HUES48 (cell line): ENCODE data around the gene USP40.

Experiments used
- H3K27ac ChIP-seq: one replicate; pipeline ENCODE4 v1.7.0; 2013; ENCODE audit warnings: low read depth, low read length, inconsistent platforms
- H3K27me3 ChIP-seq: 2 replicates; pipeline ENCODE4 v1.6.1; 2013; ENCODE audit warnings: mild to moderate bottlenecking, low read length; ENCODE audit not compliant: control insufficient read depth, insufficient read depth
- H3K36me3 ChIP-seq: 2 replicates; pipeline ENCODE4 v1.6.1; 2013; ENCODE audit warnings: low read length; ENCODE audit not compliant: control insufficient read depth, insufficient read depth
- H3K4me1 ChIP-seq: 2 replicates; pipeline ENCODE4 v1.6.1; 2013; ENCODE audit warnings: mild to moderate bottlenecking, low read length; ENCODE audit not compliant: control insufficient read depth, insufficient read depth
- H3K4me3 ChIP-seq: 2 replicates; pipeline ENCODE4 v1.5.1; 2013; ENCODE audit warnings: mild to moderate bottlenecking, low read depth, low read length
- H3K9ac ChIP-seq: 2 replicates; pipeline ENCODE4 v1.6.1; 2013; ENCODE audit warnings: mild to moderate bottlenecking, low read depth, low read length, moderate library complexity
- H3K9me3 ChIP-seq: 2 replicates; pipeline ENCODE4 v1.6.1; 2013; ENCODE audit warnings: low read length; ENCODE audit not compliant: control insufficient read depth, insufficient read depth

Gene USP40

GRCh38 chr2:233485726-233486125 is 80.9 kb downstream of the USP40 start:
- no peaks in the 10 kb centered on the region for H3K27me3 ChIP-seq
- peaks cover 9% of the 10 kb centered on the region for H3K36me3 ChIP-seq
- no peak overlapping the region for H3K4me3 ChIP-seq
- no peak overlapping the region for H3K27ac ChIP-seq
- peaks cover 12% of the 10 kb centered on the region; the same call in 1 of the 2 replicates for H3K9me3 ChIP-seq
- H3K4me1 ChIP-seq: no peaks in the 10 kb centered on the region
- H3K9ac ChIP-seq: no peak overlapping the region

DNA sequence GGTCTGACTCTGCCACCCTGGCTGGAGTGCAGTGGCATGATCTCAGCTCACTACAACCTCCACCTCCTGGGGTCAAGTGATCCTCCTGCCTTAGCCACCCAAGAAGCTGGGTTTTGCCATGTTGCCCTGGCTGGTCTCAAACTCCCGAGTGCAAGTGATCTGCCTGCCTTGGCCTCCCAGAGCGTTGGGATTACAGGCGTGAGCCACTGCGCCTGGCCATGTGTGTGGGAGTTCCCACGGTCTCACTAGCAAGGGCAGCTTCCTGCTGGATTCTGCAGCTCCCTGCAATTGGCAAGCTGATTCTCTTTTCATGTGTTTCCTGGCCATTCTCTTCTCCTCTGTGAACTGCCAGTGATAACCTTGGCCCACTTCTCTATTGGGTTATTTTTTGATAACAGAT is 84.0 kb downstream of the USP40 start:
- no peaks in the 10 kb centered on the region for H3K4me1 ChIP-seq
- H3K9me3 ChIP-seq: peaks cover 12% of the 10 kb centered on the region; the same call in 1 of the 2 replicates
- no peak overlapping the region for H3K9ac ChIP-seq
- no peaks in the 10 kb centered on the region for H3K27me3 ChIP-seq
- H3K27ac ChIP-seq: no peak overlapping the region
- no peak overlapping the region for H3K4me3 ChIP-seq
- peaks cover 9% of the 10 kb centered on the region for H3K36me3 ChIP-seq

- Histone ChIP-seq H3K9me3 (peaks cover 12% of the 10 kb centered on the region; the same call in 1 of the 2 replicates), H3K4me3 (no peak overlapping the region), H3K9ac (no peak overlapping the region), H3K27ac (no peak overlapping the region), H3K27me3 (no peaks in the 10 kb centered on the region), H3K4me1 (no peaks in the 10 kb centered on the region), H3K36me3 (peaks cover 9% of the 10 kb centered on the region)
Measured at GRCh38 chr2:233481368-233482142, 85.0 kb downstream of the USP40 start.

DNA sequence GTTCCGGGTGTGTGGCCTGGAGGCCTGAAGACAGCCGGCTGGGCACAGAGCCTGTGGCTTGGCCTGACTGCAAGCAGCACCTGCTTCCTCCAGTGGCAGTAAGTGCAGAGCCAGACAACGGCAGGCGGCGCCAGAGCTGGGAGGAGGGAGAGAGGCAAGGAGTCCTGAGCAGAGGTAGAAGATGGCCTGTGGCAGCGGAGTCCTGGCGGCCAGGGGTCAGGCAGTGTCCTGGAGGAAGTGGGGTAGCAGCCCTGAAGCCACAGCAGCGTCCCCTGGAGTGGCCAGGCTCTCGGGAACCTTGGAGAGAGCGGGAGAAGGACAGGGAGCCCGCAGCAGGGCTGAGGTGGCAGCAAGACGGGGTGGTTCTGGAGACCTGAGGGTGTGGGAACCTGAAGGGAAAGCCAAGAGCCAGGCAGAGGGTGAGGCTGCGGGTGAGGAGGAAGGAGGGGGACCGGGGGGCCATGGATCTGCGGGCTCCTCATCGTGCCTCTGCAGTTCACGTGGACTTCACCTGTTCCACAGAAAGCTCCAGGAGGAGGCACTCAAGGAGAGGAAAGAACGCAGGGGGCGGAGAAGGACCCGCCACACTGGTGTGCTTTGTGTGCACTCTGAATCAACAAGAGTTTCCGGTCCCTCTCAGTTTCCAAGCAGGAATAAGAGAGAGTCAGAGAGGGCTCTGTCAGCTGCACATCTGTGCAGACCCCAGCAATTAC is 85.9 kb downstream of the USP40 start:
- Histone ChIP-seq H3K9ac (no peak overlapping the region), H3K27ac (no peak overlapping the region), H3K4me3 (no peak overlapping the region), H3K36me3 (peaks cover 9% of the 10 kb centered on the region), H3K4me1 (no peaks in the 10 kb centered on the region), H3K9me3 (peaks cover 12% of the 10 kb centered on the region; the same call in 1 of the 2 replicates), H3K27me3 (no peaks in the 10 kb centered on the region)

- H3K27me3 ChIP-seq: no peaks in the 10 kb centered on the region
- H3K4me1 ChIP-seq: no peaks in the 10 kb centered on the region
- no peak overlapping the region for H3K27ac ChIP-seq
- H3K4me3 ChIP-seq: no peak overlapping the region
- H3K9ac ChIP-seq: no peak overlapping the region
- H3K36me3 ChIP-seq: peaks cover 9% of the 10 kb centered on the region
- H3K9me3 ChIP-seq: peaks cover 12% of the 10 kb centered on the region; the same call in 1 of the 2 replicates
Measured at GRCh38 chr2:233479616-233480489, 86.7 kb downstream of the USP40 start.

DNA sequence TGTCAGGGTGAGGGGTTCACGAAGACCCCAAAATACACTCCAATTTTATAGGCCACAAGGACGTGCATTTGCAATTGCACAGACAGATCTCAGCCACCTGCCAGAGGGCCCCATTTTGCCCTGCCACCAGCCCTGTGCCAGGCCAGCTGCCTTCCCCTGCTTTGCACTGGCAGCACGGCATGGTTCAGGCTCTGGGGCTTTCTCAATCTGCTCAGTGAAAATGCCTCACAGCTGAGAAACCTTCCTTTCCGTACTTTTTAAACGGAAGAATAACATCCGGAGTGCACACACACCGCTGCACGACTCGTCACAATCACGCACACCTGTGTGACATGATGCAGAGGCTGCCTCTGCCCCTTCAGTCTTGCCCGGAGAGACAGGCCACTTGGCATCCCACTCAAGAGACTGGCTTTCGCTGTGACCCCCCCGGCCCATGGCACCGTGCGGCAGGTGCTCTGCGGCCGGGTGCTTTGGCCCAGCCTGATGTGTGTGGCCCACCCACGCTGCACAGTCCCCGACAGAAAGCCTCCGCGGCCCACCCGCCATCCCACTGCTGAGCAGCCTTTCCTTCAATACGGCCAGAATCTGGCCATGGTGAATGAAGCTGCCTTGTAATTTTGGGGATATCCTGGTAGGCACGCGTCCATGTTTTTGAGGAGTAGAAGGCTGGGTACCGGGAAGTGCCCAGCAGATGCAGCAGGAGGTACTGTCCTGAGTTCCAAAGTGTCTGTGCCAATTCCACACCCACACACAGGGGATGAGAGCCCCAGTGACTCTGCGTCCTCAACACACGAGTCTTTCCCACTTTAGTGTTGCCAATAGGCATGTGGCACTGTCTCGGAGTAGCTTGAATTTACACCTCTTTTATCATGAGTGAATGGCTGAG is 88.8 kb downstream of the USP40 start:
- H3K9ac ChIP-seq: no peak overlapping the region
- peaks cover 4% of the 10 kb centered on the region; the same call in 1 of the 2 replicates for H3K9me3 ChIP-seq
- H3K4me3 ChIP-seq: no peak overlapping the region
- H3K4me1 ChIP-seq: 0 out of 2 replicates have a peak, but pooled peaks cover 2% of the 10 kb centered on the region
- H3K27ac ChIP-seq: no peak overlapping the region
- H3K27me3 ChIP-seq: no peaks in the 10 kb centered on the region
- 0 out of 2 replicates have a peak, but pooled peaks cover 1% of the 10 kb centered on the region for H3K36me3 ChIP-seq

GRCh38 chr2:233476651-233477547 is 89.7 kb downstream of the USP40 start:
- Histone ChIP-seq H3K27me3 (no peaks in the 10 kb centered on the region), H3K27ac (no peak overlapping the region), H3K9ac (no peak overlapping the region), H3K4me3 (no peak overlapping the region), H3K36me3 (no peaks in the 10 kb centered on the region), H3K4me1 (0 out of 2 replicates have a peak, but pooled peaks cover 2% of the 10 kb centered on the region), H3K9me3 (no peaks in the 10 kb centered on the region)

GRCh38 chr2:233476063-233476410 is 90.5 kb downstream of the USP40 start:
- no peaks in the 10 kb centered on the region for H3K36me3 ChIP-seq

GRCh38 chr2:233474308-233475160 is 92.0 kb downstream of the USP40 start:
- 0 out of 2 replicates have a peak, but pooled peaks cover 7% of the 10 kb centered on the region for H3K36me3 ChIP-seq
- H3K27me3 ChIP-seq: no peaks in the 10 kb centered on the region
- H3K9ac ChIP-seq: no peak overlapping the region
- no peak overlapping the region for H3K27ac ChIP-seq
- no peaks in the 10 kb centered on the region for H3K9me3 ChIP-seq
- H3K4me1 ChIP-seq: 0 out of 2 replicates have a peak, but pooled peaks cover 2% of the 10 kb centered on the region
- H3K4me3 ChIP-seq: no peak overlapping the region

More at GRCh38 chr2:233476063-233476410, 90.5 kb downstream of the USP40 start:
- 0 out of 2 replicates have a peak, but pooled peaks cover 2% of the 10 kb centered on the region for H3K4me1 ChIP-seq
- H3K9ac ChIP-seq: no peak overlapping the region
- no peaks in the 10 kb centered on the region for H3K9me3 ChIP-seq
- no peak overlapping the region for H3K27ac ChIP-seq
- no peak overlapping the region for H3K4me3 ChIP-seq
- H3K27me3 ChIP-seq: no peaks in the 10 kb centered on the region
